ENCODE results near the gene SPINT2. TPM values are rescaled to one million over a fixed set of nuclear protein-coding genes. Genes with fewer than 3 reads are reported as not detected.

Gene SPINT2
- total RNA-seq, 1 experiment from 2014 or later, result 1,006 TPM

- no peaks in the 10 kb centered on the region for H3K4me1 ChIP-seq (ENCODE audit: control insufficient read depth, insufficient read depth, low read length)
- no peak overlapping the region for H3K4me3 ChIP-seq (ENCODE audit: low read depth in 2 of 2, low read length in 2 of 2)
- POLR2A ChIA-PET, result no interaction called here
- CTCF ChIA-PET, result no interaction called here
- no peak for ATAC-seq
- no peak for DNase-seq (ENCODE audit: low read depth, low spot score)
- BruUV-seq (replicated peaks), result no TSS peak
- no peak overlapping the region for H3K27ac ChIP-seq (ENCODE audit: low read length)
- in situ Hi-C loops (cut with HindIII; ENCODE audit: low pct_unique_long_range_greater_than_20kb, low sequenced_read_pairs), result no loop called here
- TF ChIP-seq, protein P1, sequence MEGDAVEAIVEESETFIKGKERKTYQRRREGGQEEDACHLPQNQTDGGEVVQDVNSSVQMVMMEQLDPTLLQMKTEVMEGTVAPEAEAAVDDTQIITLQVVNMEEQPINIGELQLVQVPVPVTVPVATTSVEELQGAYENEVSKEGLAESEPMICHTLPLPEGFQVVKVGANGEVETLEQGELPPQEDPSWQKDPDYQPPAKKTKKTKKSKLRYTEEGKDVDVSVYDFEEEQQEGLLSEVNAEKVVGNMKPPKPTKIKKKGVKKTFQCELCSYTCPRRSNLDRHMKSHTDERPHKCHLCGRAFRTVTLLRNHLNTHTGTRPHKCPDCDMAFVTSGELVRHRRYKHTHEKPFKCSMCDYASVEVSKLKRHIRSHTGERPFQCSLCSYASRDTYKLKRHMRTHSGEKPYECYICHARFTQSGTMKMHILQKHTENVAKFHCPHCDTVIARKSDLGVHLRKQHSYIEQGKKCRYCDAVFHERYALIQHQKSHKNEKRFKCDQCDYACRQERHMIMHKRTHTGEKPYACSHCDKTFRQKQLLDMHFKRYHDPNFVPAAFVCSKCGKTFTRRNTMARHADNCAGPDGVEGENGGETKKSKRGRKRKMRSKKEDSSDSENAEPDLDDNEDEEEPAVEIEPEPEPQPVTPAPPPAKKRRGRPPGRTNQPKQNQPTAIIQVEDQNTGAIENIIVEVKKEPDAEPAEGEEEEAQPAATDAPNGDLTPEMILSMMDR (IDR thresholded peaks at IDR 0.05), result no peak
- TF ChIP-seq POLR2AphosphoS5 (IDR thresholded peaks at IDR 0.05; ENCODE audit: low read depth, low read length), result no peak
- TF ChIP-seq, protein P2, sequence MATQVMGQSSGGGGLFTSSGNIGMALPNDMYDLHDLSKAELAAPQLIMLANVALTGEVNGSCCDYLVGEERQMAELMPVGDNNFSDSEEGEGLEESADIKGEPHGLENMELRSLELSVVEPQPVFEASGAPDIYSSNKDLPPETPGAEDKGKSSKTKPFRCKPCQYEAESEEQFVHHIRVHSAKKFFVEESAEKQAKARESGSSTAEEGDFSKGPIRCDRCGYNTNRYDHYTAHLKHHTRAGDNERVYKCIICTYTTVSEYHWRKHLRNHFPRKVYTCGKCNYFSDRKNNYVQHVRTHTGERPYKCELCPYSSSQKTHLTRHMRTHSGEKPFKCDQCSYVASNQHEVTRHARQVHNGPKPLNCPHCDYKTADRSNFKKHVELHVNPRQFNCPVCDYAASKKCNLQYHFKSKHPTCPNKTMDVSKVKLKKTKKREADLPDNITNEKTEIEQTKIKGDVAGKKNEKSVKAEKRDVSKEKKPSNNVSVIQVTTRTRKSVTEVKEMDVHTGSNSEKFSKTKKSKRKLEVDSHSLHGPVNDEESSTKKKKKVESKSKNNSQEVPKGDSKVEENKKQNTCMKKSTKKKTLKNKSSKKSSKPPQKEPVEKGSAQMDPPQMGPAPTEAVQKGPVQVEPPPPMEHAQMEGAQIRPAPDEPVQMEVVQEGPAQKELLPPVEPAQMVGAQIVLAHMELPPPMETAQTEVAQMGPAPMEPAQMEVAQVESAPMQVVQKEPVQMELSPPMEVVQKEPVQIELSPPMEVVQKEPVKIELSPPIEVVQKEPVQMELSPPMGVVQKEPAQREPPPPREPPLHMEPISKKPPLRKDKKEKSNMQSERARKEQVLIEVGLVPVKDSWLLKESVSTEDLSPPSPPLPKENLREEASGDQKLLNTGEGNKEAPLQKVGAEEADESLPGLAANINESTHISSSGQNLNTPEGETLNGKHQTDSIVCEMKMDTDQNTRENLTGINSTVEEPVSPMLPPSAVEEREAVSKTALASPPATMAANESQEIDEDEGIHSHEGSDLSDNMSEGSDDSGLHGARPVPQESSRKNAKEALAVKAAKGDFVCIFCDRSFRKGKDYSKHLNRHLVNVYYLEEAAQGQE (IDR thresholded peaks at IDR 0.05; ENCODE audit: insufficient read depth in 1 of 2, low read depth in 2 of 2, low read length in 1 of 2), result no peak
- TF ChIP-seq SIN3A (IDR thresholded peaks at IDR 0.05; ENCODE audit: borderline replicate concordance, insufficient read depth, low read depth, low read length), result no peak
- TF ChIP-seq TCF7L2 (IDR thresholded peaks at IDR 0.05; ENCODE audit: low read depth, low read length), result no peak
- intact Hi-C loops (cut with micrococcal nuclease; ENCODE audit: unreplicated experiment), result no loop called here
- H3K27me3 ChIP-seq (ENCODE audit: control insufficient read depth, insufficient read depth, low read length), result no peaks in the 10 kb centered on the region
- H3K9me3 ChIP-seq (ENCODE audit: control insufficient read depth, insufficient read depth, low read depth, low read length), result no peaks in the 10 kb centered on the region
- no peaks in the 10 kb centered on the region for H3K36me3 ChIP-seq (ENCODE audit: control insufficient read depth, insufficient read depth, low read length)
Observed at GRCh38 chr19:38218204-38218603, 46.2 kb upstream of the SPINT2 start.

GRCh38 chr19:38219221-38219620 lies 45.2 kb upstream of the SPINT2 start:
- CTCF ChIA-PET, result no interaction called here

More at GRCh38 chr19:38219221-38219620, 45.2 kb upstream of the SPINT2 start:
- Histone ChIP-seq H3K9me3 (ENCODE audit: control insufficient read depth, insufficient read depth, low read depth, low read length) (no peaks in the 10 kb centered on the region), H3K4me3 (ENCODE audit: low read depth in 2 of 2, low read length in 2 of 2) (no peak overlapping the region), H3K4me1 (ENCODE audit: control insufficient read depth, insufficient read depth, low read length) (no peaks in the 10 kb centered on the region), H3K27ac (ENCODE audit: low read length) (no peak overlapping the region), H3K27me3 (ENCODE audit: control insufficient read depth, insufficient read depth, low read length) (no peaks in the 10 kb centered on the region), H3K36me3 (ENCODE audit: control insufficient read depth, insufficient read depth, low read length) (no peaks in the 10 kb centered on the region)
- BruUV-seq (replicated peaks), result no TSS peak
- in situ Hi-C loops (cut with HindIII; ENCODE audit: low pct_unique_long_range_greater_than_20kb, low sequenced_read_pairs), result no loop called here
- no peak for DNase-seq (ENCODE audit: low read depth, low spot score)
- POLR2A ChIA-PET, result interaction anchor here (0.7 kb wide), 1 partner anchor 77 kb away, joined by 4 read pairs; no protein-coding TSS in a partner anchor
- intact Hi-C loops (cut with micrococcal nuclease; ENCODE audit: unreplicated experiment), result no loop called here
- ATAC-seq, result no peak
- TF ChIP-seq POLR2AphosphoS5 (IDR thresholded peaks at IDR 0.05; ENCODE audit: low read depth, low read length) (no peak), TCF7L2 (IDR thresholded peaks at IDR 0.05; ENCODE audit: low read depth, low read length) (no peak), SIN3A (IDR thresholded peaks at IDR 0.05; ENCODE audit: borderline replicate concordance, insufficient read depth, low read depth, low read length) (no peak)
- TF ChIP-seq, protein P1 (IDR thresholded peaks at IDR 0.05), result no peak
- TF ChIP-seq, protein P2 (IDR thresholded peaks at IDR 0.05; ENCODE audit: insufficient read depth in 1 of 2, low read depth in 2 of 2, low read length in 1 of 2), result no peak

Data from Panc1 (cell line).